OCI-LY3 (cell line): ENCODE results near the gene ATXN7L2.

Experiments
- H2AFZ ChIP-seq: fragments of 200-600, 300-600 bp; shearing (Covaris generic); 2 replicates; pipeline ENCODE4 v1.6.0; 2014; ENCODE audit warnings: antibody characterized with exemption, low read depth, low read length
- H3K27ac ChIP-seq: fragments of 200-600, 300-600 bp; sonication (generic); 2 replicates; pipeline ENCODE4 v1.5.1; 2014; ENCODE audit warnings: mild to moderate bottlenecking, low read length, moderate library complexity, mixed read lengths
- H3K27me3 ChIP-seq: fragments of 200-600, 300-600 bp; sonication (generic); 2 replicates; pipeline ENCODE4 v1.6.1; 2014; ENCODE audit warnings: low read depth, low read length, mixed read lengths
- H3K36me3 ChIP-seq: fragments of 200-600, 300-600 bp; sonication (generic); replicated peaks from 2 replicates; pipeline ENCODE3; 2014; ENCODE audit warnings: low read depth, low read length, mixed read lengths
- H3K4me1 ChIP-seq: fragments of 300-600, 200-600 bp; sonication (generic); 2 replicates; pipeline ENCODE4 v1.6.1; 2014; ENCODE audit warnings: low read length, mixed read lengths
- H3K4me2 ChIP-seq: fragments of 200-600, 300-600 bp; sonication (generic); 2 replicates; pipeline ENCODE4 v1.6.1; 2014; ENCODE audit warnings: low read length, mixed read lengths
- H3K4me3 ChIP-seq: fragments of 300-600, 200-600 bp; sonication (generic); 2 replicates; pipeline ENCODE4 v1.5.1; 2014; ENCODE audit warnings: antibody characterized with exemption, mild to moderate bottlenecking, low read length, moderate library complexity
- H3K79me2 ChIP-seq: fragments of 300-600, 200-600 bp; shearing (Covaris generic); 2 replicates; pipeline ENCODE4 v1.6.1; 2014; ENCODE audit warnings: mild to moderate bottlenecking, low read length, mixed read lengths
- H3K9ac ChIP-seq: fragments of 300-600, 200-600 bp; shearing (Covaris generic); 2 replicates; pipeline ENCODE4 v1.6.0; 2014; ENCODE audit warnings: mild to moderate bottlenecking, low read length, moderate library complexity
- H3K9me3 ChIP-seq: fragments of 200-600, 300-600 bp; shearing (Covaris generic); 2 replicates; pipeline ENCODE4 v1.6.1; 2014; ENCODE audit warnings: low read length, mixed read lengths; ENCODE audit not compliant: insufficient read depth
- H4K20me1 ChIP-seq: fragments of 200-600, 300-600 bp; sonication (generic); 2 replicates; pipeline ENCODE4 v1.6.1; 2016; ENCODE audit warnings: low read length, mixed read lengths; ENCODE audit not compliant: insufficient read depth
- EZH2phosphoT487 ChIP-seq: fragments of 200-600 bp; shearing (Covaris generic); IDR thresholded peaks from 2 replicates; pipeline ENCODE4 v1.6.1; 2018; ENCODE audit warnings: antibody characterized with exemption, mixed run types, low read depth
- TF ChIP-seq, protein P1 (sequence below): fragments of 200-600, 300-600 bp; sonication (generic); IDR thresholded peaks from 2 replicates; pipeline ENCODE4 v1.5.1; 2014; ENCODE audit warnings: antibody characterized with exemption, low read length, low read depth

ATXN7L2 gene

DNA sequence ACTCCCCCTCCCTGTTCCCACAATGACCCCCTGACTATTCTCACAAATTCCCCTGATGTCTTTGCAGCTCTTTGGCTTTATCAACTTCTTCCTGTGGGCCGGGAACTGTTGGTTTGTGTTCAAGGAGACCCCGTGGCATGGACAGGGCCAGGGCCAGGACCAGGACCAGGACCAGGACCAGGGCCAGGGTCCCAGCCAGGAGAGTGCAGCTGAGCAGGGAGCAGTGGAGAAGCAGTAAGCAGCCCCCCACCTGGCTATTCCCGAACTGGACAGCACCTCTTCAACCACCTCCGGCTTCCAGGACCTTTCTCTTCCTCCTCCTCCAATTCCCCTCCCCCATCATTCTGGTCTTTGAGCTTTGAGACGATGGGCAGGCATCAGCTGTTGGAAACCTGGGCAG is 4.4 kb upstream of the ATXN7L2 start:
- no peak for TF ChIP-seq EZH2phosphoT487
- TF ChIP-seq, protein P1, sequence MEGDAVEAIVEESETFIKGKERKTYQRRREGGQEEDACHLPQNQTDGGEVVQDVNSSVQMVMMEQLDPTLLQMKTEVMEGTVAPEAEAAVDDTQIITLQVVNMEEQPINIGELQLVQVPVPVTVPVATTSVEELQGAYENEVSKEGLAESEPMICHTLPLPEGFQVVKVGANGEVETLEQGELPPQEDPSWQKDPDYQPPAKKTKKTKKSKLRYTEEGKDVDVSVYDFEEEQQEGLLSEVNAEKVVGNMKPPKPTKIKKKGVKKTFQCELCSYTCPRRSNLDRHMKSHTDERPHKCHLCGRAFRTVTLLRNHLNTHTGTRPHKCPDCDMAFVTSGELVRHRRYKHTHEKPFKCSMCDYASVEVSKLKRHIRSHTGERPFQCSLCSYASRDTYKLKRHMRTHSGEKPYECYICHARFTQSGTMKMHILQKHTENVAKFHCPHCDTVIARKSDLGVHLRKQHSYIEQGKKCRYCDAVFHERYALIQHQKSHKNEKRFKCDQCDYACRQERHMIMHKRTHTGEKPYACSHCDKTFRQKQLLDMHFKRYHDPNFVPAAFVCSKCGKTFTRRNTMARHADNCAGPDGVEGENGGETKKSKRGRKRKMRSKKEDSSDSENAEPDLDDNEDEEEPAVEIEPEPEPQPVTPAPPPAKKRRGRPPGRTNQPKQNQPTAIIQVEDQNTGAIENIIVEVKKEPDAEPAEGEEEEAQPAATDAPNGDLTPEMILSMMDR, result no peak
- H2AFZ ChIP-seq, result no peak overlapping the region
- H3K4me2 ChIP-seq, result no peak overlapping the region
- no peaks in the 10 kb centered on the region for H3K27me3 ChIP-seq
- no peak overlapping the region for H3K9ac ChIP-seq
- no peak overlapping the region for H3K27ac ChIP-seq
- H3K4me3 ChIP-seq, result no peak overlapping the region
- H3K79me2 ChIP-seq, result peaks cover 2% of the 10 kb centered on the region
- H4K20me1 ChIP-seq, result no peaks in the 10 kb centered on the region
- peaks cover 4% of the 10 kb centered on the region; the same call in 1 of the 2 replicates for H3K4me1 ChIP-seq
- no peaks in the 10 kb centered on the region for H3K9me3 ChIP-seq
- H3K36me3 ChIP-seq, result no peaks in the 10 kb centered on the region

DNA sequence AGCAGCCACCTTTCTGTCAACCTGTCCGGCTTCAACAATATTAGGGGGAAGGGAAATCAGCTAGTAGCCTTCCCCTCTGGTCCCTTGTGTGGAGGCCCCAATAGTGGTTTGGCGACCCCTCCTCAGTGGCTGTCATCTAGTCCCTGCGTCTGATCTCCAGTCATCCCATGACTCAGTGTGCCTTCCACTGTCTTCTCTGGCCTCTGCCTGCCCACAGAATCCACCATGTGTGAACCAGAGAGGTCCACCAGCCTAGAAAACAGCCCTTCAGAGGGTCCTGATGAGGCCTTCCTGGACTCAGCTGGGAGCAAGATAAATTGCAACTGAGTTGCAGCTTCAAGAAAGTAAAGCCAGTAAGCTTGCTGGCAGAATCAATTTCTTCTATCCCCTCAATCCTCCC is 3.8 kb upstream of the ATXN7L2 start:
- TF ChIP-seq, protein P1, result no peak
- no peak for TF ChIP-seq EZH2phosphoT487
- Histone ChIP-seq H4K20me1 (no peaks in the 10 kb centered on the region), H3K4me2 (no peak overlapping the region), H2AFZ (no peak overlapping the region), H3K36me3 (no peaks in the 10 kb centered on the region), H3K27ac (no peak overlapping the region), H3K79me2 (peaks cover 8% of the 10 kb centered on the region), H3K9ac (no peak overlapping the region), H3K27me3 (no peaks in the 10 kb centered on the region), H3K9me3 (no peaks in the 10 kb centered on the region), H3K4me3 (no peak overlapping the region), H3K4me1 (peaks cover 7% of the 10 kb centered on the region)

DNA sequence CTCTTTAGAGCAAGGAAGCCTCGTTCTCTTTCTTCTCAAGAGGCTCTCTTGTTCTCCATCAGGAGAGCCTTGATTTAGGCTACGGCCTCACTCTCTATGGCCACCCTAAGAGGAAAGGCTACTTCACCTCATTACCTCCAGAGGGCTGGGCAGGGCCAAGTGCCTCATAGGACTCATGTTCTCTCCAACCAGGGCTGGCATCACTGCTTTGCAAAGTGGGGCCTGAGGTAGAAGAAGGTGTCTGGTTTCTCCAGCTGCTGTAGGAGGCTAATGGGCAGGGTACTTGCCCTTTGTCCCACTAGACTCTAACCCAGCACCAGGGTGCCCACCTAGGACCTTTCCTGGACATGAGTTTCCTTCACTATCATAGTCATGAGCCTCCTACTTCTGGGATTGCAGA is 2.1 kb upstream of the ATXN7L2 start:
- H3K4me2 ChIP-seq, result no peak overlapping the region
- H2AFZ ChIP-seq, result no peak overlapping the region
- H3K4me1 ChIP-seq, result peaks cover 15% of the 10 kb centered on the region
- no peak for TF ChIP-seq EZH2phosphoT487
- TF ChIP-seq, protein P1, result no peak
- no peaks in the 10 kb centered on the region for H3K9me3 ChIP-seq
- H3K79me2 ChIP-seq, result peaks cover 9% of the 10 kb centered on the region
- H3K27ac ChIP-seq, result no peak overlapping the region
- H3K36me3 ChIP-seq, result no peaks in the 10 kb centered on the region
- H3K27me3 ChIP-seq, result no peaks in the 10 kb centered on the region
- no peak overlapping the region for H3K4me3 ChIP-seq
- no peaks in the 10 kb centered on the region for H4K20me1 ChIP-seq
- H3K9ac ChIP-seq, result no peak overlapping the region

DNA sequence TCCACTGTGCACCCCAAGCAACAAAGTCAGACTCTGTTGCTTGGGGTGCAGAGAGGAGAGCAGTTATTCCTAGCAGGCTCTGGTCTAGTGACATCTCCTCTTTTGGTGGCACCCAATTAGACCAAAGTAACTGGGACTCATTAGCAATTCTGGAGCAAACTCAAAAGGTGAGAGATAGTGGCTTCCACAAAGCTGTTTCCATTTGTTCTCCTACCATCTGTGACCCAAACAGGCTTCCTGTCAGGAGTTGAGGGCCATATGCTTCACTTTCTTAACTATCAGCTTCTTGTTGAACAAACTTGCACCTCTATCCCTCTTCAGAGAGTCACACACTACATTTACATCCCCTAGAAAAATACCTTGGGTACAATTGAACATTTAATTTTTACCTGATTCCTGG is 1.5 kb upstream of the ATXN7L2 start:
- H3K79me2 ChIP-seq, result peaks cover 9% of the 10 kb centered on the region
- peaks cover 15% of the 10 kb centered on the region for H3K4me1 ChIP-seq
- no peaks in the 10 kb centered on the region for H4K20me1 ChIP-seq
- no peak overlapping the region for H3K27ac ChIP-seq
- no peaks in the 10 kb centered on the region for H3K9me3 ChIP-seq
- H3K9ac ChIP-seq, result no peak overlapping the region
- no peaks in the 10 kb centered on the region for H3K36me3 ChIP-seq
- no peaks in the 10 kb centered on the region for H3K27me3 ChIP-seq
- no peak overlapping the region for H2AFZ ChIP-seq
- H3K4me2 ChIP-seq, result no peak overlapping the region
- no peak overlapping the region for H3K4me3 ChIP-seq
- TF ChIP-seq, protein P1, result no peak
- TF ChIP-seq EZH2phosphoT487, result no peak
